ENCODE measurements around the gene GALNT8. TPM values are rescaled to one million over a fixed set of nuclear protein-coding genes. Genes with fewer than 3 reads are reported as not detected.
"Not testable (repeated sequence)": the region's sequence is repeated elsewhere in the genome, so short reads cannot be mapped to it uniquely, and the experiment has no call there.

GALNT8 gene
- total RNA-seq, 2 experiments from 2014 or later, result 0.08 TPM; not detected in 1

DNA sequence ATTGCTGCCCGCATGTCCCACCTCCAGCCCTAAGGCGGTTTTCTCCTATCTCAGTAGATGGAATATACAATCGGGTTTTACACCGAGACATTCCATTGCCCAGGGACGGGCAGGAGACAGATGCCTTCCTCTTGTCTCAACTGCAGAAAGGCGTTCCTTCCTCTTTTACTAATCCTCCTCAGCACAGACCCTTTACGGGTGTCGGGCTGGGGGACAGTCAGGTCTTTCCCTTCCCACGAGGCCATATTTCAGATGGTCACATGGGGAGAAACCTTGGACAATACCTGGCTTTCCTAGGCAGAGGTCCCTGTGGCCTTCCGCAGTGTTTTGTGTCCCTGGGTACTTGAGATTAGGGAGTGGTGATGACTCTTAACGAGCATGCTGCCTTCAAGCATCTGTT lies 1.4 kb downstream of the GALNT8 start:
- not testable (repeated sequence) for H3K36me3 Mint-ChIP-seq, H3K4me1 Mint-ChIP-seq, H3K27ac Mint-ChIP-seq, DNase-seq, H3K9me3 Mint-ChIP-seq, H3K4me3 Mint-ChIP-seq
- H3K27me3 Mint-ChIP-seq, result peaks cover 27% of the 10 kb centered on the region

GRCh38 chr12:4723226-4723625 lies 3.0 kb downstream of the GALNT8 start:
- no peaks in the 10 kb centered on the region for H3K36me3 Mint-ChIP-seq
- H3K27ac Mint-ChIP-seq, result no peak overlapping the region
- no peaks in the 10 kb centered on the region for H3K4me1 Mint-ChIP-seq
- DNase-seq, result no peak
- H3K4me3 Mint-ChIP-seq, result no peak overlapping the region
- no peaks in the 10 kb centered on the region for H3K9me3 Mint-ChIP-seq
- H3K27me3 Mint-ChIP-seq, result peaks cover 27% of the 10 kb centered on the region

DNA sequence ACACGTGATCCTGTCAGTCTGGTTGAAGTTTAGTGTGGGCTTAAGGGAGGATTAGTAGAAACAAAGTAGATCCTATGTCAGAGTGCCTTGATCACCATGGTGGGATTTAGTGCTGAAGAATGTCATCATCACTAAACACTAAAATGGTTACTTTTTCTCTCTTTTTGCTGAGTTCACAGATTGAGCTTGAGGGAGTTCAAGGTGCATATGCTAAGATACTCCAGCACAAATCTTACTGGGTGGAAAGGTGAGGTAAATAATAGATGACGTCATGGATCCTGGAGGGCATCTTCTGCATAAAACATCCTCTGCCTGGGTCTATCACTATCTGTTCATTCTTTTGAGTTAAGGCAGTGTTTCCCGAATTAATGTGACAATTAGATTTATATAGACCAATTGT lies 4.9 kb downstream of the GALNT8 start:
- Mint-ChIP-seq H3K4me3 (no peak overlapping the region), H3K27ac (no peak overlapping the region), H3K4me1 (no peaks in the 10 kb centered on the region), H3K27me3 (peaks cover 22% of the 10 kb centered on the region), H3K36me3 (no peaks in the 10 kb centered on the region), H3K9me3 (no peaks in the 10 kb centered on the region)
- no peak for DNase-seq

GRCh38 chr12:4734625-4735340 lies 14.6 kb downstream of the GALNT8 start:
- no peak overlapping the region for H3K27ac Mint-ChIP-seq
- H3K4me3 Mint-ChIP-seq, result no peak overlapping the region
- H3K36me3 Mint-ChIP-seq, result no peaks in the 10 kb centered on the region
- no peaks in the 10 kb centered on the region for H3K9me3 Mint-ChIP-seq
- H3K27me3 Mint-ChIP-seq, result peaks cover 3% of the 10 kb centered on the region
- peaks cover 3% of the 10 kb centered on the region for H3K4me1 Mint-ChIP-seq
- DNase-seq, result no peak

DNA sequence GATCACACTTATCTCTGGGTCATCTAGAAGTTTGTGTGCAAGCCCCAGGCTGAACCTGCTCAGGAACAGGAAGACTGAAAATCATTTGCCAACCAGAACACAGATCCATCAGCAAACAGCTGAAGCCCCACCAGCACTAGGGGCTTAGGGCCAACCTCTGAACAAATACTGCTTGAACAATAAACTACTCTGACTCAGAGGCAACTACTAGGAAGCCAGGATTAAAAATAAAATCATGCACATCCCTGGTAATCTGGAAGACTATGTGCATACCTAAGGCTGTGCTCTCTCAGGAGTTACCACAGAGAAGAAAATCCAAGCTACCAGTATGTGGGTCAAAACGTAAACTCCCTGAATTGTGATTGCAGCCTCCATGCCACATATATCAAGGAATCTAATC lies 15.9 kb downstream of the GALNT8 start:
- Mint-ChIP-seq H3K4me1 (peaks cover 3% of the 10 kb centered on the region), H3K9me3 (no peaks in the 10 kb centered on the region), H3K36me3 (no peaks in the 10 kb centered on the region), H3K4me3 (no peak overlapping the region), H3K27me3 (peaks cover 3% of the 10 kb centered on the region), H3K27ac (no peak overlapping the region)
- no peak for DNase-seq

- H3K4me1 Mint-ChIP-seq, result peaks cover 3% of the 10 kb centered on the region
- peaks cover 10% of the 10 kb centered on the region for H3K27me3 Mint-ChIP-seq
- H3K9me3 Mint-ChIP-seq, result no peaks in the 10 kb centered on the region
- no peaks in the 10 kb centered on the region for H3K36me3 Mint-ChIP-seq
- H3K4me3 Mint-ChIP-seq, result no peak overlapping the region
- no peak for DNase-seq
- no peak overlapping the region for H3K27ac Mint-ChIP-seq
Observed at GRCh38 chr12:4738541-4738940, 18.3 kb downstream of the GALNT8 start.

DNA sequence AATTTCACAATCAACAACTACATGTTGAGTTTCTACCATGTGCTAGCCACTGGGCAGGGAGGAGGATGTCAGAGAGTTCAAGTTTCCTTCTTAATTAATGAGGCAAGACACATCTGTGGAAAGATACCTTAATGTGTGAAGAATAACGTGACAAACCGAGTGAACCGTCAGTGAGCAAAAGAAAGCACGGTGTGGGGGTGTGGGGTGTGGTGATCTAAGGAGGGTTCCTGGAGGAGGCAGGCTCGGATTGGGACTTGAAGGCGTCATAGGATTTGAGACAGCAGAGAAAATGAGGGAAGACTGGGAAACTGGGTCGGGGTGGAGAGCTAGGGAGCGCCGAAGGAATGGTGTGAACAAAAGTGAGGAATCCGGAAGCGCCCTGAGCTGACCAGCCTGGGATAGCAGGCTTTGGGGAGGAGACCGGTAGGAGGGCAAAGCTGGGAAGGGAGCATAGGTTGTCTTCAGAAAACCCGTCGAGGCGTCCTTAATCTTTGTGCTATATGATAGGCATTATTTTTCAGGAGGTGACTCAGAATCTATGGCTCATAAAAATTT lies 22.3 kb downstream of the GALNT8 start:
- Mint-ChIP-seq H3K9me3 (no peaks in the 10 kb centered on the region), H3K27ac (no peak overlapping the region), H3K27me3 (peaks cover 6% of the 10 kb centered on the region), H3K4me3 (no peak overlapping the region), H3K36me3 (no peaks in the 10 kb centered on the region), H3K4me1 (no peaks in the 10 kb centered on the region)
- no peak for DNase-seq

DNA sequence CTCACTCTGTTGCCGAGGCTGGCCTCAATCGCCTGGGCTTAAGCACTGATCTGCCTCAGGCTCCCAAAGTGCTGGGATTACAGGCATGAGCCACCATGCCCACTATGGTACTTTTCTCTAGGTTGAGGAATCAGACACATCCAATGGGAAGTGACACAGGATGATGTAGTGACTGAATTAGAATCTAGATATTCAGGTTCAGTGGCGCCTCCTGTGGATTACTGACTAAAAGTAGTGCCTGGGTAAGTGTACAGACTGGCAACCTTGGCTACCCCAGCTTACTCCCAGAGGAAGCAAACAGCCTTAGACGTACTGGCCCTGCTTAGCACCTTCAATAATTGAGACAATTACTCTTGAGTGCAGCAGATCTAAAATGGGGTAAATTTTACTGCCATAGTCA lies 22.8 kb downstream of the GALNT8 start:
- Mint-ChIP-seq H3K27me3 (peaks cover 6% of the 10 kb centered on the region), H3K4me1 (no peaks in the 10 kb centered on the region)

DNA sequence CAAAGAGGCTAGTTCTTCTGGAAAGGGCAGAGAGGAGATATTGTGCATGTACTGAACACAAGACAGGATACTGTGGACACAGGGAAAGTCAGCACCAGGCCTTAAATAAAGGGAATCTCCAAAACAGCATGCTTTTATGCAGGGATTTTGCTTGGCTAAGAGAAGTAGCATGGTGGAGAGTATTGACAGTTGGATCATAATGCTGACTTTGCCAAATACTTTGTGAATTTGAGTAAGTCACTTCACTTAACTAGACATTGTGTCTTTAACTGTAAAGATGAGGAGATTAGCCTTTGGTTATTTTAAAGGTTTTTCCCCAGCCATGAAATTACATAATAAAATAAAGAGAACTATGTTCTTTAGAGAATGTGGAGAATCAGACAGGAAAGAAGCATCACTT lies 24.5 kb downstream of the GALNT8 start:
- Mint-ChIP-seq H3K4me1 (no peaks in the 10 kb centered on the region), H3K36me3 (no peaks in the 10 kb centered on the region), H3K4me3 (no peak overlapping the region)

More for the DNA sequence above, 22.8 kb downstream of the GALNT8 start:
- no peak overlapping the region for H3K27ac Mint-ChIP-seq
- H3K9me3 Mint-ChIP-seq, result no peaks in the 10 kb centered on the region
- DNase-seq, result no peak
- H3K36me3 Mint-ChIP-seq, result no peaks in the 10 kb centered on the region
- no peak overlapping the region for H3K4me3 Mint-ChIP-seq

GRCh38 chr12:4745249-4745648 lies 25.0 kb downstream of the GALNT8 start:
- Mint-ChIP-seq H3K4me1 (no peaks in the 10 kb centered on the region), H3K27me3 (peaks cover 6% of the 10 kb centered on the region), H3K27ac (no peak overlapping the region), H3K4me3 (no peak overlapping the region), H3K9me3 (peaks cover 1% of the 10 kb centered on the region), H3K36me3 (no peaks in the 10 kb centered on the region)
- DNase-seq, result no peak

More for the DNA sequence above, 24.5 kb downstream of the GALNT8 start:
- H3K27me3 Mint-ChIP-seq, result peaks cover 6% of the 10 kb centered on the region
- DNase-seq, result no peak
- H3K9me3 Mint-ChIP-seq, result peaks cover 1% of the 10 kb centered on the region
- H3K27ac Mint-ChIP-seq, result no peak overlapping the region

DNA sequence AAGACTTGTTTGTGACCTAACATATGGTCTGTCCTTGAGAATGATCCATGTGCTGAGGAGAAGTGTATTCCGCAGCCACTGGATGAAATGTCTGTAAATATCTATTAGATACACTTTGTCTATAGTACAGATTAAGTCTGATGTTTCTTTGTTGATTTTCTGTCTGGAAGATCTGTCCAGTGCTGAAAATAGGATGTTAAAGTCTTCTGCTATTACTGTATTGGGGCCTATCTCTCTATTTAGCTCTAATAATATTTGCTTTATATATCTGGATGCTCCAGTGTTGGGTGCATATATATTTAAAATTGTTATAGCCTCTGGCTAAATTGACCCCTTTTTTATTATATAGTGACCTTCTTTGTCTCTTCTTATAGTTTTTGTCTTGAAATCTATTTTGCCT lies 31.5 kb downstream of the GALNT8 start:
- not testable (repeated sequence) for H3K4me3 Mint-ChIP-seq, H3K27ac Mint-ChIP-seq

GRCh38 chr12:4762773-4763172 lies 42.6 kb downstream of the GALNT8 start:
- Mint-ChIP-seq H3K27me3 (no peaks in the 10 kb centered on the region), H3K27ac (no peak overlapping the region), H3K36me3 (no peaks in the 10 kb centered on the region), H3K4me1 (no peaks in the 10 kb centered on the region), H3K4me3 (no peak overlapping the region), H3K9me3 (no peaks in the 10 kb centered on the region)
- DNase-seq, result no peak

More for the DNA sequence above, 31.5 kb downstream of the GALNT8 start:
- not testable (repeated sequence) for H3K9me3 Mint-ChIP-seq, H3K36me3 Mint-ChIP-seq, H3K4me1 Mint-ChIP-seq, DNase-seq, H3K27me3 Mint-ChIP-seq

GRCh38 chr12:4763549-4763948 lies 43.3 kb downstream of the GALNT8 start:
- Mint-ChIP-seq H3K27ac (no peak overlapping the region), H3K27me3 (no peaks in the 10 kb centered on the region), H3K4me1 (no peaks in the 10 kb centered on the region), H3K4me3 (no peak overlapping the region), H3K9me3 (no peaks in the 10 kb centered on the region), H3K36me3 (no peaks in the 10 kb centered on the region)
- no peak for DNase-seq

- Mint-ChIP-seq H3K4me3 (no peak overlapping the region), H3K27ac (no peak overlapping the region), H3K36me3 (no peaks in the 10 kb centered on the region), H3K27me3 (peaks cover 3% of the 10 kb centered on the region), H3K9me3 (no peaks in the 10 kb centered on the region), H3K4me1 (no peaks in the 10 kb centered on the region)
- DNase-seq, result no peak
Observed at GRCh38 chr12:4766445-4766844, 46.2 kb downstream of the GALNT8 start.

GRCh38 chr12:4767186-4767585 lies 47.0 kb downstream of the GALNT8 start:
- Mint-ChIP-seq H3K27ac (no peak overlapping the region), H3K9me3 (no peaks in the 10 kb centered on the region), H3K27me3 (peaks cover 3% of the 10 kb centered on the region), H3K4me1 (no peaks in the 10 kb centered on the region), H3K4me3 (no peak overlapping the region), H3K36me3 (no peaks in the 10 kb centered on the region)
- DNase-seq, result no peak

DNA sequence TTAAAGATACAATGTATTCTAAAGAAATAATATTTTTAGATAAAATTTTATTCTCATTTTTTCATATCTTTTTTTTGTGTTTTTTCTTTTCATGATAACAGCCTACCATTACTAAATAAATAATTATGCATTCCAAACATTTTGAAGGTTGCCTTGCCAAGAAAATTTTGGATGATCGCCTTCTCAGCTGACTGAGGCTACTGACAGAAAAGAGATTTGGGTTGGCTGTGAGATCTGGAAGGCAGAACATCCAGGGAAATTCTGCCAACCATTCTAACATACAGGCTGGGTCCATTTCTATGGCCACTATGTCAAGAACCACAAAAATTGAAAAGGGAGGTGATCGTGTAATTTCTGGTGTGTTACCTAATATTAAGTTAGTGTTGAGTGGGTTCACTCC lies 48.1 kb downstream of the GALNT8 start:
- DNase-seq, result no peak
- no peak overlapping the region for H3K4me3 Mint-ChIP-seq
- peaks cover 3% of the 10 kb centered on the region for H3K27me3 Mint-ChIP-seq
- no peaks in the 10 kb centered on the region for H3K36me3 Mint-ChIP-seq
- H3K4me1 Mint-ChIP-seq, result no peaks in the 10 kb centered on the region
- no peaks in the 10 kb centered on the region for H3K9me3 Mint-ChIP-seq
- H3K27ac Mint-ChIP-seq, result no peak overlapping the region
